ENCODE data around the gene SLC40A1. TPM values are rescaled to one million over a fixed set of nuclear protein-coding genes. Genes with fewer than 3 reads are reported as not detected.
A peak's percentile ranks its signal among the peaks of the same experiment; 100 is the strongest.

Gene SLC40A1
- total RNA-seq, 6 experiments from 2014 or later: 101 to 289 (median 134) TPM

GRCh38 chr2:189542145-189542882, 38.3 kb downstream of the SLC40A1 start:
- no peaks in the 10 kb centered on the region for H3K36me3 ChIP-seq
- H3K9me3 ChIP-seq: no peaks in the 10 kb centered on the region
- 58% methylated on average over 6 of the region's 6 CpGs for WGBS (ENCODE audit: insufficient coverage, low coverage, low lambda C conversion rate, missing lambda C conversion rate)
- no peaks in the 10 kb centered on the region for H3K27me3 ChIP-seq
- peaks cover 0 to 17% (median 5%) of the 10 kb centered on the region in 4 donors for H3K4me1 ChIP-seq
- ATAC-seq (peak; percentile 67 to 90 (median 76)), DNase-seq (peak in 1 of 3 donors; percentile 70)
- peak overlapping the region; percentile 11 to 76 (median 49) for H3K27ac ChIP-seq
- H3K4me3 ChIP-seq: no peak overlapping the region
- TF ChIP-seq POLR2A (IDR thresholded peaks at IDR 0.05): no peak
- no peak for TF ChIP-seq CTCF (IDR thresholded peaks at IDR 0.05)
- intact Hi-C loops (cut with DNase I): no loop called here

- intact Hi-C loops (cut with DNase I): no loop called here
- whole genome bisulfite sequencing (ENCODE audit: insufficient coverage, low coverage, low lambda C conversion rate, missing lambda C conversion rate): 54% methylated on average over 5 of the region's 5 CpGs
- no peaks in the 10 kb centered on the region for H3K27me3 ChIP-seq
- no peaks in the 10 kb centered on the region for H3K9me3 ChIP-seq
- H3K27ac ChIP-seq: peak overlapping the region; percentile 11 to 76 (median 49)
- ATAC-seq (peak; percentile 69 to 82 (median 78)), DNase-seq (no peak)
- TF ChIP-seq POLR2A (IDR thresholded peaks at IDR 0.05): no peak
- no peak for TF ChIP-seq CTCF (IDR thresholded peaks at IDR 0.05)
- H3K4me3 ChIP-seq: no peak overlapping the region
- peaks cover 0 to 17% (median 5%) of the 10 kb centered on the region in 4 donors for H3K4me1 ChIP-seq
- H3K36me3 ChIP-seq: no peaks in the 10 kb centered on the region
Observed at GRCh38 chr2:189541591-189541990, 39.0 kb downstream of the SLC40A1 start.

GRCh38 chr2:189540551-189540950, 40.0 kb downstream of the SLC40A1 start:
- H3K4me1 ChIP-seq: peaks cover 0 to 17% (median 5%) of the 10 kb centered on the region in 4 donors
- no peaks in the 10 kb centered on the region for H3K27me3 ChIP-seq
- DNase-seq: no peak
- intact Hi-C loops (cut with DNase I): no loop called here
- peak overlapping the region in 1 of 3 donors; percentile 12 for H3K27ac ChIP-seq
- H3K9me3 ChIP-seq: no peaks in the 10 kb centered on the region
- H3K36me3 ChIP-seq: no peaks in the 10 kb centered on the region
- TF ChIP-seq POLR2A (IDR thresholded peaks at IDR 0.05) (no peak), CTCF (IDR thresholded peaks at IDR 0.05) (no peak)
- no peak overlapping the region for H3K4me3 ChIP-seq
- no peak for ATAC-seq
- WGBS (ENCODE audit: insufficient coverage, low coverage, low lambda C conversion rate, missing lambda C conversion rate): no CpG with 5 or more reads among the region's 1 CpG

- intact Hi-C loops (cut with DNase I): no loop called here
- Histone ChIP-seq H3K36me3 (no peaks in the 10 kb centered on the region), H3K27ac (no peak overlapping the region), H3K27me3 (no peaks in the 10 kb centered on the region), H3K4me3 (no peak overlapping the region), H3K4me1 (peaks cover 0 to 24% (median 7%) of the 10 kb centered on the region in 4 donors), H3K9me3 (no peaks in the 10 kb centered on the region)
- no peak for ATAC-seq
- WGBS (ENCODE audit: insufficient coverage, low coverage, low lambda C conversion rate, missing lambda C conversion rate): 76% methylated on average over 1 of the region's 1 CpG
- TF ChIP-seq POLR2A (IDR thresholded peaks at IDR 0.05) (no peak), CTCF (IDR thresholded peaks at IDR 0.05) (no peak)
- DNase-seq: no peak
Observed at GRCh38 chr2:189538402-189538801, 42.2 kb downstream of the SLC40A1 start.
